Liver (tissue), 9 donors: Measurements from ENCODE around the gene TEX9. TPM values are rescaled to one million over a fixed set of nuclear protein-coding genes. Genes with fewer than 3 reads are reported as not detected.

ENCODE experiments used
- DNase-seq: peaks from one replicate; pipeline ENCODE4 v3.0.0-alpha.2; 2017; ENCODE audit warnings: low spot score
- H3K27ac ChIP-seq, 2 donors: one replicate each; pipeline ENCODE4 v1.7.0; 2013; ENCODE audit warnings: inconsistent platforms in 2 of 2, low read length in 2 of 2, control low read depth in 1 of 2, low read depth in 1 of 2, mild to moderate bottlenecking in 1 of 2
- H3K27me3 ChIP-seq, 4 donors: one replicate each; pipeline versions ENCODE4 v1.6.1 to v1.7.0; 2013; ENCODE audit warnings: low read length in 3 of 4, inconsistent platforms in 1 of 4, mild to moderate bottlenecking in 1 of 4, moderate library complexity in 1 of 4; ENCODE audit not compliant: control insufficient read depth in 4 of 4, insufficient read depth in 4 of 4
- H3K36me3 ChIP-seq, 4 donors: one replicate each; pipeline versions ENCODE4 v1.6.1 to v1.7.0; 2013; ENCODE audit warnings: low read length in 3 of 4, mild to moderate bottlenecking in 3 of 4, low read depth in 1 of 4, moderate library complexity in 1 of 4; ENCODE audit not compliant: control insufficient read depth in 4 of 4, insufficient read depth in 3 of 4
- H3K4me1 ChIP-seq, 4 donors: one replicate each; pipeline versions ENCODE4 v1.6.1 to v1.7.0; 2013; ENCODE audit warnings: low read length in 3 of 4, mild to moderate bottlenecking in 3 of 4, moderate library complexity in 1 of 4; ENCODE audit not compliant: control insufficient read depth in 4 of 4, insufficient read depth in 4 of 4
- H3K4me3 ChIP-seq, 3 donors: one replicate each; pipeline versions ENCODE4 v1.6.1 to v1.7.0; 2013; ENCODE audit warnings: low read length in 3 of 3, control low read depth in 1 of 3, low read depth in 1 of 3, mild to moderate bottlenecking in 1 of 3
- H3K9ac ChIP-seq, 2 donors: one replicate each; pipeline ENCODE4 v1.7.0; 2013; ENCODE audit warnings: low read length in 2 of 2, mild to moderate bottlenecking in 2 of 2, moderate library complexity in 2 of 2, control low read depth in 1 of 2, low read depth in 1 of 2
- H3K9me3 ChIP-seq, 4 donors: one replicate each; pipeline versions ENCODE4 v1.6.1 to v1.7.0; 2013; ENCODE audit warnings: low read length in 3 of 4; ENCODE audit not compliant: control insufficient read depth in 4 of 4
- ATF3 ChIP-seq: IDR thresholded peaks from 2 replicates; pipeline ENCODE4 v1.6.1; 2016; ENCODE audit warnings: antibody characterized with exemption
- CTCF ChIP-seq: fragments of 150-350 bp; IDR thresholded peaks from 2 replicates; pipeline ENCODE4 v1.5.1; 2017; ENCODE audit warnings: improper control_type of control experiment, low read depth, low read length; ENCODE audit not compliant: missing input control
- FOXA1 ChIP-seq: IDR thresholded peaks from 2 replicates; pipeline ENCODE4 v1.6.1; 2016; ENCODE audit warnings: antibody characterized with exemption
- FOXA2 ChIP-seq: IDR thresholded peaks from 2 replicates; pipeline ENCODE4 v1.6.1; 2016; ENCODE audit warnings: antibody characterized with exemption
- GABPA ChIP-seq, 2 donors: IDR thresholded peaks in 1 of 2; conservative IDR thresholded peaks in 1 of 2; 2 replicates each; pipeline ENCODE4 v1.6.1; 2016; ENCODE audit warnings: antibody characterized with exemption in 2 of 2, mild to moderate bottlenecking in 1 of 2, moderate library complexity in 1 of 2
- HNF4G ChIP-seq: IDR thresholded peaks from 2 replicates; pipeline ENCODE4 v1.6.1; 2016; ENCODE audit warnings: antibody characterized with exemption
- JUND ChIP-seq, 2 donors: IDR thresholded peaks; 2 replicates each; pipeline ENCODE4 v1.6.1; 2016; ENCODE audit warnings: antibody characterized with exemption in 2 of 2
- MAX ChIP-seq: IDR thresholded peaks from 2 replicates; pipeline ENCODE4 v1.6.1; 2016; ENCODE audit warnings: antibody characterized with exemption
- NR2F2 ChIP-seq: IDR thresholded peaks from 2 replicates; pipeline ENCODE4 v1.6.1; 2016; ENCODE audit warnings: antibody characterized with exemption
- RAD21 ChIP-seq, 2 donors: IDR thresholded peaks; 2 replicates each; pipeline ENCODE4 v1.6.1; 2016; ENCODE audit warnings: antibody characterized with exemption in 2 of 2, mild to moderate bottlenecking in 2 of 2
- REST ChIP-seq: IDR thresholded peaks from 2 replicates; pipeline ENCODE4 v1.6.1; 2016; ENCODE audit warnings: antibody characterized with exemption, mild to moderate bottlenecking
- RXRA ChIP-seq, 2 donors: IDR thresholded peaks; 2 replicates each; pipeline ENCODE4 v1.6.1; 2017 to 2018; ENCODE audit warnings: antibody characterized with exemption in 2 of 2, mild to moderate bottlenecking in 1 of 2
- SP1 ChIP-seq: IDR thresholded peaks from 2 replicates; pipeline ENCODE4 v1.6.1; 2018; ENCODE audit warnings: antibody characterized with exemption, mild to moderate bottlenecking
- TAF1 ChIP-seq: conservative IDR thresholded peaks from 2 replicates; pipeline ENCODE4 v1.6.1; 2016; ENCODE audit warnings: antibody characterized with exemption, mild to moderate bottlenecking
- YY1 ChIP-seq: IDR thresholded peaks from 2 replicates; pipeline ENCODE4 v1.6.1; 2016; ENCODE audit warnings: antibody characterized with exemption, mild to moderate bottlenecking
- ZBTB33 ChIP-seq: IDR thresholded peaks from 2 replicates; pipeline ENCODE4 v1.6.1; 2016; ENCODE audit warnings: antibody characterized with exemption
- polyA plus RNA-seq, 2 donors: library from polyadenylated mRNA; stranded (reverse) in 1 of 2; unstranded in 1 of 2; fragments of 200-250 nt in 1 of 2; fragments of >200 nt in 1 of 2; fragmentation: Nextera tagmentation in 1 of 2; extraction: Ambion mirVana in 1 of 2; gene quantifications; one replicate each; pipeline versions ENCODE4 v1.2.1 to v1.2.3, GENCODE V29; 2013 to 2015
- total RNA-seq, 2 donors: library from RNA; depleted of rRNA; stranded (reverse); fragments of >200 nt; gene quantifications; one replicate each; pipeline ENCODE4 v1.2.3, GENCODE V29; 2014
- donor health status: healthy.
- donor health status: healthy.
- donor health status: healthy.
- donor health status: healthy.
- donor health status: healthy.

The TEX9 gene
- total and polyA plus RNA-seq, 4 donors, result 0.48 to 1.4 (median 0.90) TPM

GRCh38 chr15:56475351-56475750 lies 110.1 kb downstream of the TEX9 start:
- no peaks in the 10 kb centered on the region for H3K27me3 ChIP-seq
- TF ChIP-seq ZBTB33 (no peak), NR2F2 (no peak), HNF4G (no peak), GABPA (IDR thresholded peaks at IDR 0.05 in 1 of 2, conservative IDR thresholded peaks at IDR 0.05 in 1 of 2) (no peak), CTCF (no peak), TAF1 (no peak), MAX (no peak), FOXA2 (no peak), FOXA1 (no peak), RAD21 (IDR thresholded peaks at IDR 0.05) (no peak), RXRA (IDR thresholded peaks at IDR 0.05) (no peak), SP1 (no peak), REST (no peak), YY1 (no peak), ATF3 (no peak), JUND (IDR thresholded peaks at IDR 0.05) (no peak)
- no peak for DNase-seq
- H3K4me1 ChIP-seq, result no peaks in the 10 kb centered on the region
- no peak overlapping the region for H3K4me3 ChIP-seq
- no peaks in the 10 kb centered on the region for H3K9me3 ChIP-seq
- no peak overlapping the region for H3K9ac ChIP-seq
- H3K27ac ChIP-seq, result no peak overlapping the region
- no peaks in the 10 kb centered on the region for H3K36me3 ChIP-seq

Other genes with a start within 250 kb of the TEX9 start
- 1 to 10 TPM; 2.4 to 4.2 TPM for gene RFX7, start 121.5 kb upstream of the TEX9 start, total RNA-seq
- 1 to 10 TPM; 1.3 TPM for gene RFX7, start 121.5 kb upstream of the TEX9 start, polyA plus RNA-seq
- gene MNS1, start 99.7 kb downstream of the TEX9 start, total RNA-seq, result 1 to 10 TPM in 1 of 2 donors, under 1 TPM in 1; 0.08 to 1.3 TPM
- gene MNS1, start 99.7 kb downstream of the TEX9 start, polyA plus RNA-seq, result under 1 TPM; 0.38 to 0.45 TPM